ENCODE measurements around the gene GAS2L3.

The GAS2L3 gene

DNA sequence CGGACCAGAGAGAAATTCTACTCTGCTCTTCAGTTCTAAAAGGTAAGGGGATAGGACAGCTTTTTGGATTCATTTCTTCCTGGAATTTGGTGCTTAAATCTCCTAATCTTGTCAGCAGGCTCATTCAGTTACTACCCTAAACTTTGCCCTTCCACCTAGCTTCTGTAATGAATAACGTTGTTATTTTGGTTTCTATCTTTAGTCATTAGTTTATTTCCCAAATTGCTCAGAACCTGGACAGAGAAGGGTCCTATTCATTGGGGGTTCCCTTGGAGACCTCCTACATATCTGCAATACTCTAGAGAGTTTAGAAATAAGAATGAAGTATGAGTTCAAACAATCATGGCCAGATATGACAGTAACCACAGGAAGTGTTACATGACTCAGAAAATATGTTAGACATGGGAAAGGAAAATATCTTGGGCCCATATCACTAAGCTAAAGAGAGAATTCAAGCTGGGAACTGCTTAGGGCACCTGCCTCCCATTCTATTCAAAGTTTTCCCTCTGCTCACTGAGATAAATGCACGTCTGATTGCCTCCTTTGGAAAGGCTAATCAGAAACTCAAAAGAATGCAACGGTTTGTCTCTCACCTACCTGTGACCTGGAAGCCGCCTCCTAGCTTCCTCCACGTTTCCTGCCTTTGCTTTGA lies 87.9 kb downstream of the GAS2L3 start:
- DNase-seq (ENCODE audit: low spot score), result no peak

- no peak for DNase-seq (ENCODE audit: low spot score)
Observed at GRCh38 chr12:100666588-100666987, 93.1 kb downstream of the GAS2L3 start.

DNA sequence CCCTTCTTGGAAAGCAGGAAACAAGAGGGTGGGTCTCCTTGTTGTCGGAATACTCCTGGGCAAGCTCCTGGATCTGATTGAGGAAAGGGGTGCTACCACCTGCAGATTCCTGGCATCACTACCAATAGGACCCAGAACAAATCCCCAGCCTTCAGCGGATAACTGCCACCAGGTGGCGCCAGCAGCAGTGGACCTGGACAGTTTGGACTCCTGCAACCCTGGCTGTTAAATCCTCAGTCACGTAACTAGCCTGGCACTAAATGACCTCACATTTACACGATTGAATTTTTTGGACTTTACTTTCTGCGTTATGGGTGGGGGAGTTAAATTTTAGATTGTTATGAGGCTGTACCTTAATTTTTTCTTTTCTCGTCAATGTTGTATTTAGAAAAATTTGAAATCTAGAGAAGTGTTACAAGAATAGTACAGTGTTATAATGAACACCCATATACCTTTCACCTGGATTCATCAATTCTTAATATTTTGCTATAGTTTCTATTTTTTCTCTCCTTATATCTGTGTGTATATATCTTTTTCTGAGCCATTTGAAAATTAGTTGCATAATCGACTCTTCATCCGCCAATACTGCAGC lies 95.6 kb downstream of the GAS2L3 start:
- DNase-seq (ENCODE audit: low spot score), result peak; percentile 31

DNA sequence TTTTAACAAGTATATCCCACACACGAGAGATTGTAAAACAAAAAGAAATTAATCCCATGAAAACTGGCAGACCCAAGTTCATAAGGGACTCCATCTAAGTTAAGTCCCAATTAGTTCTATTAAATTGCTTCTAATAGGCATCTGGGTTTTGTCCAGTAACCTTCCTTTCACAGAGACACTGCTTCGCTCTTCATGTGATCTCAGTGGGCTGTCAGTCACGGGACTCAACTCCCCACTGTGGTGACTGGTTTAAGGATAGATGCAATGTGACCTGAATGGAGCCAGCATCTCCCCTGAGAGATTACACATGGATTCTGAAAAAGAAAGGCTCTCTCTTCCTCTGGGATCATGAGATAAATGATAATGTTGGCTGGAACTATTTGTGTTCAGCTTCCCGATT lies 96.4 kb downstream of the GAS2L3 start:
- DNase-seq (ENCODE audit: low spot score), result no peak

DNA sequence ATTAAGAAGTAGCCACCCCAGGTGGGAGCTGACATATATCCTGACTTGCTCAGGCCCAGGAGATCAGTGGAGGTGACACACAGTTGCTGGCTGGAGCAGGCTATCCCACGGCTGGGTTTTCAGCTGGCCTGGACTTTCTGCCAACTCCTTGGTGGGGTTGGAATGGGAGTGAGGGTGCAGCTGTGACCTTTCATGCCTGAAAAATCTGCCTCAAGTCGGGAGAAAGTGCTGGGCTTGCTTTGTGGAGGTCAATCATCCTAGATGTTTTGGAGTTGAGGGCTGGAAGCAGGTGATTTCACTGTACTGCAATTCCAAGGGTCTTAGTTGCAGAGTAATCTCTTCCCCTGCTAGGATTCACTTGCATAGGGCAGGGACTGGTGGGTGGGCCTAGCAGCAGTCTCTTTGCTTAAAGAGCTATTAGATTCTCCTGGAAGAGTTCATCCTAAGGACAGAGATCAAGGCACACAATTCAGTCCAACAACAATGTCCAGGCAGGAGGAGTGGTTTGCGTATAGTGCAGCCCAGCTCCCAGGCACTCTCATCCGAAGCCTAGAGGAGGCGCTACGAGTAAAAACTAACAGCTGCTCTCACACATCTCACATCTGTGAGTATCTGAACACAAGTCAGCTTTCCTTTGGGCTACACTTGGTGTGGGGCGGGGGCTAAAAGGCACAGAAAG lies 98.1 kb downstream of the GAS2L3 start:
- no peak for DNase-seq (ENCODE audit: low spot score)

GRCh38 chr12:100672075-100672592 lies 98.7 kb downstream of the GAS2L3 start:
- DNase-seq (ENCODE audit: low spot score), result no peak

GRCh38 chr12:100674036-100674888 lies 100.8 kb downstream of the GAS2L3 start:
- DNase-seq (ENCODE audit: low spot score), result no peak
